ACHN (cell line): ENCODE measurements around the gene MYL11.
"Not testable (repeated sequence)": the region's sequence is repeated elsewhere in the genome, so short reads cannot be mapped to it uniquely, and the experiment has no call there.

Source experiments
- DNase-seq: peaks from one replicate; pipeline ENCODE4 v3.0.0-alpha.2; 2015
- in situ Hi-C: cut with HindIII; loops from 2 replicates; pipeline ENCODE4 v1.10.0; 2017; ENCODE audit warnings: low sequenced_read_pairs, low pct_ligation_motif_present, low pct_unique_long_range_greater_than_20kb

Gene MYL11

DNA sequence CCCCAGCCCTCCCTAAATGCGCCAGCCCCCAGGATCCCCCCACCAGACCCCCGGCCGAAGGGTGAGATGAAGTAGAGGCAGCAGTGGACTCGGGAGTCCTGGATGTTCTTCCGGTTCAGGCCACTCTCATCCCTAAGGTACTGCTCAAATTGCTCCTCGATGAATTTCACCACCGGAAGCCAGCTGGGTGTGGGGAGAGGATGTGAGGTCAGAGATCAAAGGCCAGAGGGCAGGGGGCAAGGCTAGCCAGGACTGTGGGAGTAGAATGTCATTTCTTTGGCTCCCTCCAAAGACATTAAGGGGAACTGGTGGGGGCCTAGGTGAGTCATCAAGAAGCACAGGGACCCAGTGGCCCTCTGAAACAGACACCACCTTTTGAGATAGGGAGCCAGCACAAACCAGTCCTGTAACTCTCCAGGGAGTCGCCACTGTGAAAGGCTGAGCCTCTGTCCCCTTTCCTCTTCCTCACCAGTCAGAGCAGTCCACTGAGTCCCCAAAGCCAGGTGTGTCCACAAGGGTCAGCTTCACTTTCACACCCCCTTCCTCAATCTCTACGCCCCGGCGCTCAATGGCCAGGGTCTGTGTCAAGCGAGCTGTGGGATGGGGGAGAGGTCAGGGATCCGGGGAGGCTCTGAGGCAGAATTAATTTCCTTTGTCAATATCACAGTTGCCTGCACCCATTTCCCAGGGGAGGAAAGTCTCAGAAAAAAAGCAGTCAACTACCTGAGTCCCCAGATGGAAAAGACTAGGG is 6.9 kb downstream of the MYL11 start:
- DNase-seq, result no peak
- in situ Hi-C loops, result no loop called here

GRCh38 chr16:30382111-30382881 is 7.7 kb downstream of the MYL11 start, which contains the start of gene SEPTIN1:
Gene SEPTIN1, minus strand, starts transcription at chr16:30382561. Its CDS starts 19 bp downstream, at chr16:30382542.
- in situ Hi-C loops, result no loop called here
- DNase-seq, result no peak

- in situ Hi-C loops, result no loop called here
- DNase-seq, result no peak
Measured at GRCh38 chr16:30383521-30383920, 8.9 kb downstream of the MYL11 start.

DNA sequence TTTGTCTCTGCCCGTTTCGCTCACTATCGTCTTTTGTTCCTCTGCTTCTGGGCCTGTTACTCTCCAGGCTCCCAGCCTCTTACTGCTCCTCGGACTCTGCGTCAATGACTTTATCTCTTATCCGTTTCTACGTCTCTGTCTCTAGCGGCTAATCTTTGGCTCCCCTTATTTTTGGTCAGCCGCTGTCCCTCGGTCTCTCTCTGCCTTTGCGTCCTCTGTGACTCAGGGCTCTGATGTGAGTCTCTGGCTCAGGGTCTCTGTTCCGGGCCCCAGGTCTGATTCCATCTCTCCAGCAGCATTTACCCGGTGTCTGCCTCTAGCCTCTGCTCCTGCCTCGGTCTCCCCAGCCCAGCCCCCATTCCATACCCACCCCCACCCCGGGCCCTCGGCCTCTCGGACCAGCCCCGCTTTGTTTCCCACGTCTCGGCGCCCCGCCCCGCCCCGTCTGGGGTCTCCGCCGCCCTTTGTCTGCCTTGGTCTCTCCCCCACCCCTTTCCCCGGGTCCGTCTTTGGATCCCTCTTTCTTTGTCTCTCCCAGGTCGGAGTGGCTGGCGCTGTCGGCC is 20.1 kb downstream of the MYL11 start:
- DNase-seq, result peak; percentile 33
- in situ Hi-C loops, result no loop called here

GRCh38 chr16:30395155-30395991 is 20.8 kb downstream of the MYL11 start, which contains the start of gene ZNF48:
Gene ZNF48, plus strand, starts transcription at chr16:30395420. Its CDS starts 375 bp downstream, at chr16:30395795.
- peak; percentile 93 for DNase-seq
- in situ Hi-C loops, result no loop called here

DNA sequence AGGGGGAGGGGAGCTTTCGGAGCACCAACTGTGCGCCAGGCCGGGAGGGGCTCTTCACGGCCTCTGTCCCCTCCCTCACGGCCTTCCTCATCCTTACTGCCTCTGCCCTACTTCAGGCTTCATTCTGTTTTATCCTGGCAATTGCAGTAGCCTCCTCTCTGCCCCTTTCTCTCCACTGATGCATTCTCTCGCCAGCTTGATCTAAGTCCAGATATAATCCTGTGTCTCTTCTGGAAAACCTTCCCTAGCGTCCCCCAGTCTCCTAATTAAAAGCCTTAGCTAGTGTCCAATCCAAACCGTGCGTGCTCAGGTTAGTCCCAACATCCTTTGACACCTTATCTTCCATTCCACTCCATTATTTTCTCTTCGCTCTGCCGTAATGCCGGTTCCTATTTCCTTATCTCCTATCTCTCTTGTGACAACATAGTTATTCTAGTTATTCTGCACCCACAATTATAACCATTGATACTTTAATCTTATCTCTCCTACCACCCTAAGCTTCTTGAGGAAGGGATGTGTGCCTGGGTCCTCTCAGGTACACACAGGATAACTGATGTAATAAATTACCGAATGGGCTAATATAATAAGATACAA is 21.5 kb downstream of the MYL11 start:
- in situ Hi-C loops, result no loop called here

DNA sequence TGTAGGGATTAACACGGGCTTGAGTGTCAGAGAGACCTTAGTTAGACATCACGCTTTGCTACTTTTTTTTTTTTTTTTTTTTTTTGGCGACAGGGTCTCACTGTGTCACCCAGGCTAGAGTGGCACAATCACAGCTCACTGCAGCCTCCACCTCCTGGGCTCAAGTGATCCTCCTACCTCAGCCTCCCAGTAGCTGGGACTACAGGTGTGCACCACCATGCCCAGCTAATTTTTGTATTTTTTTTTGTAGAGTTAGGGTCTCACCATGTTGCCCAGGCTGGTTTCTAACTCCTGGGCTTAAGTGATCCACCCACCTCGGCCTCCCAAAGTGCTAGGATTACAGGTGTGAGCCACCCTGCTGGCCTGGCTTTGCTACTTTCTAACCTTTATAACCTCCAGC is 22.0 kb downstream of the MYL11 start:
- DNase-seq, in situ Hi-C loops: not testable (repeated sequence)

More for the DNA sequence above, 21.5 kb downstream of the MYL11 start:
- no peak for DNase-seq

DNA sequence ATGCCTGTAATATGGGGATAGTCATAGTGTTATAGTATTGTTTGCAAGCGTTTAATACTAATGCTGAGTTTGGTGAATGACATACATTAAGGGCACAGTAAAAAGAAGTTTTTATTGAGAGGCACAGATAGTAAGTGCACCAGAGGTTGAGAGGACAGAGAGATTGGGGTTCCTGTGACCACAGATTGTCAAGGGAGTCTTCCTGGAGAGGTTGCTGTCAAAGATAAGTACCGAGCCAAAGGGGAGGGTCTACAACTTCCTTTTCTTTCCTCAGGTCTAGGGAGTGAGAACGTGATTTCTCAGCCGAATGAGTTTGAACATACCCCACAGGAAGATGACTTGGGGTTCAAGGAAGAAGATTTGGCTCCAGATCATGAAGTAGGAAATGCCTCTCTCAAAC is 22.5 kb downstream of the MYL11 start:
- in situ Hi-C loops, result no loop called here

DNA sequence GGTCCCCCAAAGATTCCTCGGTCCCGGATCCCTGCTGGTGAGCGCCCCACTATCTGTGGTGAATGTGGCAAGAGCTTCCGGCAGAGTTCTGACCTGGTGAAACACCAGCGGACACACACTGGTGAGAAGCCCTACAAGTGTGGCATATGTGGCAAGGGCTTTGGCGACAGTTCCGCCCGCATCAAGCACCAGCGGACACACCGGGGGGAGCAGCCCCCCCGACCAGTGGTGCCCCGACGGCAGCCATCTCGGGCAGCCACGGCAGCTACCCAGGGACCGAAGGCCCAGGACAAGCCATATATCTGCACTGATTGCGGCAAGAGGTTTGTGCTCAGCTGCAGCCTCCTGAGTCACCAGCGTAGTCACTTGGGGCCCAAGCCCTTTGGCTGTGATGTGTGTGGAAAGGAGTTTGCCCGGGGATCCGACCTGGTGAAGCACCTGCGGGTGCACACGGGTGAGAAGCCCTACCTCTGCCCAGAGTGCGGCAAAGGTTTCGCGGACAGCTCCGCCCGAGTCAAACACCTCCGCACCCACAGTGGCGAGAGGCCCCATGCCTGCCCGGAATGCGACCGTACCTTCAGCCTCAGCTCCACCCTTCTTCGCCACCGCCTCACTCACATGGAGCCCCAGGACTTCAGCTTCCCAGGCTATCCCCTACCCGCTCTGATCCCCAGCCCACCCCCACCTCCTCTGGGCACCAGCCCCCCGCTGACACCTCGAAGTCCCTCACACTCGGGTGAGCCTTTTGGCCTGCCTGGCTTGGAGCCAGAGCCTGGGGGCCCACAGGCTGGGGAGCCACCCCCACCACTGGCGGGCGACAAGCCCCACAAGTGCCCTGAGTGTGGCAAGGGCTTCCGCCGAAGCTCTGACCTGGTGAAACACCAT is 23.4 kb downstream of the MYL11 start:
- DNase-seq, result no peak
- in situ Hi-C loops, result no loop called here

More for the DNA sequence above, 22.5 kb downstream of the MYL11 start:
- no peak for DNase-seq

GRCh38 chr16:30398661-30399434 is 24.2 kb downstream of the MYL11 start:
- DNase-seq, result no peak
- in situ Hi-C loops, result no loop called here

- in situ Hi-C loops, result no loop called here
- no peak for DNase-seq
Measured at GRCh38 chr16:30399435-30400186, 25.0 kb downstream of the MYL11 start.

GRCh38 chr16:30401768-30402425 is 27.3 kb downstream of the MYL11 start:
- in situ Hi-C loops, result no loop called here
- DNase-seq, result no peak

- in situ Hi-C loops, result no loop called here
- DNase-seq, result no peak
Measured at GRCh38 chr16:30406795-30407101, 32.1 kb downstream of the MYL11 start.

DNA sequence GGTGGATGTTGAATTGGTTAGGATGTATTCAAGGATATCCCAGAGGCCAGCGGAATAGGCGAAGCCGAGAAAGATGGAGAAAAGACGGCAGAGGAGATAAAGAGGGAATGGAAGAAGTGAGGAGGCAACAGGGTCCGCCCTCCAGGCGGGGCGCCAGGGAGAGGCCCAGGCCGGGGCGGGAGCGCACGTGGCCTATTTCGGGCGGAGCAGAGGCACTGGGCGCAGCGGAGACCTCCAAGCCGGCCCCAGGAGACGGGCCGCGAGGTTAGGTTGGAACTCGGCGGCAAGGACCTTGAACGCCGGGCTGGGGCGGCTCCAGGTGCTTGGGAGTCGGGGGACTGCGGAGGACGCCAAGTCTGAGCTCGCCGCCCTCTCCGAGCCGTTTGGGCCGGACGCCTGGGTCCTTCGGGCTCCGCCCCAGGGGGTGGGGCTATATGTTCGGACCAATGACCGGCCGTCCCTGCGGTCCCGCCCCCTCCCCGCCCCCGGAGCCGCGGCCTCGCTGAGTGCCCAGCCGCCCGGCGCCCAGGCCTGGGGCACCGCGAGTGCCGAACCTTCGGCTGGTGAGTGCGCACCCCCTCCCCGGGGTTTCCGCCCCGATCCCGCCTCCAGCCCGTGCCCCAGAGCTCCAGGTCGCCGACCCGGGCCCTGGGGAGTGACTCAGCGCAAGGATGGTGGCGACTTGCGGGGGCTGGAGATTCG is 32.7 kb downstream of the MYL11 start, which contains the start of gene ZNF771:
TSS of gene ZNF771 (plus strand) at position 505 of the 702 bp plus-strand sequence. CDS start 448 bp downstream, outside the sequence.
- in situ Hi-C loops, result no loop called here
- peak; percentile 94 for DNase-seq
